ENCODE results near the gene NDUFS6. TPM values are rescaled to one million over a fixed set of nuclear protein-coding genes. Genes with fewer than 3 reads are reported as not detected.
A peak's percentile ranks its signal among the peaks of the same experiment; 100 is the strongest.

NDUFS6 gene
- total and polyA plus RNA-seq, 4 donors: 18.0 to 67.9 (median 39.6) TPM

- peaks cover 0 to 8% (median 3%) of the 10 kb centered on the region in 5 donors for H3K4me1 ChIP-seq (ENCODE audit: control insufficient read depth in 5 of 5, insufficient read depth in 5 of 5, low read length in 5 of 5)
- no peak for DNase-seq
- H3K4me3 ChIP-seq: no peak overlapping the region
These were observed 22.1 kb upstream of the NDUFS6 start for GRCh38 chr5:1779021-1779680.

GRCh38 chr5:1779782-1780613, 21.2 kb upstream of the NDUFS6 start:
- ATAC-seq (ENCODE audit: insufficient read depth, low FRiP score): no peak

More at GRCh38 chr5:1779021-1779680, 22.1 kb upstream of the NDUFS6 start:
- H3K27me3 ChIP-seq (ENCODE audit: control insufficient read depth in 3 of 3, insufficient read depth in 3 of 3, low read length in 2 of 3): peaks cover 0 to 4% (median 0%) of the 10 kb centered on the region in 3 donors
- TF ChIP-seq, protein P1, sequence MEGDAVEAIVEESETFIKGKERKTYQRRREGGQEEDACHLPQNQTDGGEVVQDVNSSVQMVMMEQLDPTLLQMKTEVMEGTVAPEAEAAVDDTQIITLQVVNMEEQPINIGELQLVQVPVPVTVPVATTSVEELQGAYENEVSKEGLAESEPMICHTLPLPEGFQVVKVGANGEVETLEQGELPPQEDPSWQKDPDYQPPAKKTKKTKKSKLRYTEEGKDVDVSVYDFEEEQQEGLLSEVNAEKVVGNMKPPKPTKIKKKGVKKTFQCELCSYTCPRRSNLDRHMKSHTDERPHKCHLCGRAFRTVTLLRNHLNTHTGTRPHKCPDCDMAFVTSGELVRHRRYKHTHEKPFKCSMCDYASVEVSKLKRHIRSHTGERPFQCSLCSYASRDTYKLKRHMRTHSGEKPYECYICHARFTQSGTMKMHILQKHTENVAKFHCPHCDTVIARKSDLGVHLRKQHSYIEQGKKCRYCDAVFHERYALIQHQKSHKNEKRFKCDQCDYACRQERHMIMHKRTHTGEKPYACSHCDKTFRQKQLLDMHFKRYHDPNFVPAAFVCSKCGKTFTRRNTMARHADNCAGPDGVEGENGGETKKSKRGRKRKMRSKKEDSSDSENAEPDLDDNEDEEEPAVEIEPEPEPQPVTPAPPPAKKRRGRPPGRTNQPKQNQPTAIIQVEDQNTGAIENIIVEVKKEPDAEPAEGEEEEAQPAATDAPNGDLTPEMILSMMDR (IDR thresholded peaks at IDR 0.05; ENCODE audit: control extremely low read depth, extremely low read depth): no peak
- no peak for ATAC-seq (ENCODE audit: insufficient read depth, low FRiP score)
- no peak overlapping the region for H3K9ac ChIP-seq (ENCODE audit: insufficient read depth in 1 of 2, low read length in 2 of 2)
- peaks cover 0 to 3% (median 0%) of the 10 kb centered on the region in 4 donors for H3K9me3 ChIP-seq (ENCODE audit: control insufficient read depth in 4 of 4, insufficient read depth in 3 of 4, low read length in 3 of 4)
- 84 to 90% methylated on average over 32 of the region's 32 CpGs for WGBS, 2 donors
- H3K27ac ChIP-seq (ENCODE audit: low read depth in 1 of 2, low read length in 1 of 2): no peak overlapping the region
- no peaks in the 10 kb centered on the region for H3K36me3 ChIP-seq (ENCODE audit: control insufficient read depth in 4 of 4, insufficient read depth in 4 of 4, low read length in 4 of 4)

GRCh38 chr5:1780614-1780930, 20.6 kb upstream of the NDUFS6 start:
- DNase-seq (peak; percentile 36 to 72 (median 59)), ATAC-seq (ENCODE audit: insufficient read depth, low FRiP score) (no peak)
- no peak overlapping the region for H3K27ac ChIP-seq (ENCODE audit: low read depth in 1 of 2, low read length in 1 of 2)
- 76 to 81% methylated on average over 6 of the region's 6 CpGs for WGBS, 2 donors
- peaks cover 0 to 3% (median 0%) of the 10 kb centered on the region in 4 donors for H3K9me3 ChIP-seq (ENCODE audit: control insufficient read depth in 4 of 4, insufficient read depth in 3 of 4, low read length in 3 of 4)
- TF ChIP-seq, protein P1 (IDR thresholded peaks at IDR 0.05; ENCODE audit: control extremely low read depth, extremely low read depth): no peak
- peaks cover 0 to 4% (median 0%) of the 10 kb centered on the region in 3 donors for H3K27me3 ChIP-seq (ENCODE audit: control insufficient read depth in 3 of 3, insufficient read depth in 3 of 3, low read length in 2 of 3)
- no peaks in the 10 kb centered on the region for H3K36me3 ChIP-seq (ENCODE audit: control insufficient read depth in 4 of 4, insufficient read depth in 4 of 4, low read length in 4 of 4)
- no peak overlapping the region for H3K4me3 ChIP-seq
- H3K9ac ChIP-seq (ENCODE audit: insufficient read depth in 1 of 2, low read length in 2 of 2): no peak overlapping the region
- peaks cover 0 to 8% (median 3%) of the 10 kb centered on the region in 5 donors for H3K4me1 ChIP-seq (ENCODE audit: control insufficient read depth in 5 of 5, insufficient read depth in 5 of 5, low read length in 5 of 5)

More at GRCh38 chr5:1779782-1780613, 21.2 kb upstream of the NDUFS6 start:
- H3K36me3 ChIP-seq (ENCODE audit: control insufficient read depth in 4 of 4, insufficient read depth in 4 of 4, low read length in 4 of 4): no peaks in the 10 kb centered on the region
- 81 to 84% methylated on average over 20 of the region's 20 CpGs for WGBS, 2 donors
- TF ChIP-seq, protein P1 (IDR thresholded peaks at IDR 0.05; ENCODE audit: control extremely low read depth, extremely low read depth): no peak
- H3K9ac ChIP-seq (ENCODE audit: insufficient read depth in 1 of 2, low read length in 2 of 2): no peak overlapping the region
- H3K27ac ChIP-seq (ENCODE audit: low read depth in 1 of 2, low read length in 1 of 2): no peak overlapping the region
- peaks cover 0 to 8% (median 3%) of the 10 kb centered on the region in 5 donors for H3K4me1 ChIP-seq (ENCODE audit: control insufficient read depth in 5 of 5, insufficient read depth in 5 of 5, low read length in 5 of 5)
- peaks cover 0 to 4% (median 0%) of the 10 kb centered on the region in 3 donors for H3K27me3 ChIP-seq (ENCODE audit: control insufficient read depth in 3 of 3, insufficient read depth in 3 of 3, low read length in 2 of 3)
- H3K9me3 ChIP-seq (ENCODE audit: control insufficient read depth in 4 of 4, insufficient read depth in 3 of 4, low read length in 3 of 4): peaks cover 0 to 3% (median 0%) of the 10 kb centered on the region in 4 donors
- no peak overlapping the region for H3K4me3 ChIP-seq
- DNase-seq: no peak
